ENCODE data around the gene RPL13. TPM values are rescaled to one million over a fixed set of nuclear protein-coding genes. Genes with fewer than 3 reads are reported as not detected.

The RPL13 gene
- 3,996 TPM for polyA plus RNA-seq
- long read RNA-seq, donor 1, full-length matches to known transcripts = 1,871 of 2,065 reads
- long read RNA-seq, donor 1, partial matches to known transcripts = 156 of 2,065 reads
- long read RNA-seq, donor 1, other reads (novel, unspliced or antisense) = 38 of 2,065 reads
- long read RNA-seq, donor 2, full-length matches to known transcripts = 3,857 of 4,302 reads
- long read RNA-seq, donor 2, partial matches to known transcripts = 356 of 4,302 reads
- long read RNA-seq, donor 2, other reads (novel, unspliced or antisense) = 89 of 4,302 reads
- long read RNA-seq, donor 3 = 0 reads
- long read RNA-seq, donor 4, full-length matches to known transcripts = 394 of 425 reads
- long read RNA-seq, donor 4, partial matches to known transcripts = 24 of 425 reads
- long read RNA-seq, donor 4, other reads (novel, unspliced or antisense) = 7 of 425 reads
- long read RNA-seq, donor 5, full-length matches to known transcripts = 1,763 of 1,906 reads
- long read RNA-seq, donor 5, partial matches to known transcripts = 104 of 1,906 reads
- long read RNA-seq, donor 5, other reads (novel, unspliced or antisense) = 39 of 1,906 reads
- long read RNA-seq, donor 6, full-length matches to known transcripts = 2,903 of 3,588 reads
- long read RNA-seq, donor 6, partial matches to known transcripts = 567 of 3,588 reads
- long read RNA-seq, donor 6, other reads (novel, unspliced or antisense) = 118 of 3,588 reads
- long read RNA-seq, donor 7, full-length matches to known transcripts = 1,336 of 1,521 reads
- long read RNA-seq, donor 7, partial matches to known transcripts = 148 of 1,521 reads
- long read RNA-seq, donor 7, other reads (novel, unspliced or antisense) = 37 of 1,521 reads
- long read RNA-seq, donor 8, full-length matches to known transcripts = 4,164 of 4,672 reads
- long read RNA-seq, donor 8, partial matches to known transcripts = 398 of 4,672 reads
- long read RNA-seq, donor 8, other reads (novel, unspliced or antisense) = 110 of 4,672 reads
- long read RNA-seq, donor 9, full-length matches to known transcripts = 2,897 of 3,694 reads
- long read RNA-seq, donor 9, partial matches to known transcripts = 715 of 3,694 reads
- long read RNA-seq, donor 9, other reads (novel, unspliced or antisense) = 82 of 3,694 reads
- long read RNA-seq, donor 10, full-length matches to known transcripts = 3,362 of 3,811 reads
- long read RNA-seq, donor 10, partial matches to known transcripts = 321 of 3,811 reads
- long read RNA-seq, donor 10, other reads (novel, unspliced or antisense) = 128 of 3,811 reads
- long read RNA-seq, donor 11, full-length matches to known transcripts = 1,944 of 2,215 reads
- long read RNA-seq, donor 11, partial matches to known transcripts = 220 of 2,215 reads
- long read RNA-seq, donor 11, other reads (novel, unspliced or antisense) = 51 of 2,215 reads

DNA sequence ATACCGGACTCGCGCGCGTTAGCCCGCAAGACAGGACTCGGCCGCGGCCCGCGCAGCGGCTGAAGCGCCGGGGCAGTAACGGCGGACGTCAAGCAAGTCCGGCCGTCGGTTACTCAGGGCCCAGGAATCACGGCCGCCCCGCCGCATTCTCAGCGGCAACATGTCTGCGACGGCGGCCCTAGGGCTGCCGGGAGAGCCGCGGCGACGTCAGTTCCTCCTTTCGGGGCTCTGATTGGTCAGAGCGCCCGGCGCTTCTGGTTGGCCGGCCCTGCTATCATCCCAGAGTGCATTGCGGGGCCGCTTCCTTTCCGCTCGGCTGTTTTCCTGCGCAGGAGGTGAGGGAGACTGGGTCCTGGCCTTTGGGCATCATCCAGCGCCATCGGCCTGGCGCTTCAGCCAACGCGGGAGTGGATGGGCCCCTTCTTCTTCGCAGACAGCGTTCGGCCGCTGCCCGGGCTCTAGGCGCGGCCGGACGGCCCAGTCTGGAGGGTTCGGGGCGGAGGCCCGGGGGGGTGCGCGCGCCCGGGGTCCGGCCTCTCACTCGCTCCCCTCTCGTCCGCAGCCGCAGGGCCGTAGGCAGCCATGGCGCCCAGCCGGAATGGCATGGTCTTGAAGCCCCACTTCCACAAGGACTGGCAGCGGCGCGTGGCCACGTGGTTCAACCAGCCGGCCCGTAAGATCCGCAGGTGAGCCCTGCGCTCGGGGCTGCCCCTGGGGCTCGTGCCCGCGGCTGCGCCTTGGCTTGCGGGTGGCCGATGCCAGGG lies at the start of gene RPL13:
Gene RPL13, plus strand, starts transcription at position 305 of the 764 bp plus-strand sequence. Its CDS starts 278 bp downstream, at position 583.
- H3K36me3 ChIP-seq (ENCODE audit: control insufficient read depth, insufficient read depth, low read length) = peaks cover 60% of the 10 kb centered on the region
- peak within 1 kb of the TSS; percentile 87 for H3K4me3 ChIP-seq (ENCODE audit: low read length)
- no CpG with 5 or more reads among the region's 87 CpGs for WGBS (ENCODE audit: insufficient coverage, low lambda C conversion rate)
- DNase-seq = peak; percentile 96
- peak within 1 kb of the TSS; percentile 99 for H3K27ac ChIP-seq (ENCODE audit: low read length)
- H3K4me1 ChIP-seq (ENCODE audit: control insufficient read depth, insufficient read depth, low read length) = peaks cover 38% of the 10 kb centered on the region
- no peaks in the 10 kb centered on the region for H3K27me3 ChIP-seq (ENCODE audit: control insufficient read depth, insufficient read depth, low read length)
- H3K9me3 ChIP-seq (ENCODE audit: control insufficient read depth, low read depth, low read length) = peaks cover 3% of the 10 kb centered on the region

DNA sequence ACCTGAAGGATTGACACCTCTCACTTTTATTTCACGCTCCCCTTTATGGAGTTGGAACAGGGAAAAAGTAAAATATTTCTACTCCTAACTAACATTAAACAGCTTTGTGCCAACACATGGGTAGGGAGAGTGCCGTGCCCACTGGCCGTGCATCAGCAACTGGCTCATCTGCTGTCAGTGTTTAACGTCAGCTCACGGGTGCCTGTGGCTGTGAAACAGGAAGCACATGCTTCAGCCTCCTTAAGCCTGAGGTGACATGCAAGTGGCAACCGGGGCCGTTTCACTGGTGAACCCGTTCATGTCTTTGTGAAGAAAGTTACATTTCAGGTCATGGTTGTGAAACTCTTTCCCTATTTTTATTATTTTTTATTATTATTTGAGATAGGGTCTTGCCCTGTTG lies 49.1 kb upstream of the RPL13 start:
- DNase-seq = no peak
- no peak overlapping the region for H3K4me3 ChIP-seq (ENCODE audit: low read length)
- no peak overlapping the region for H3K27ac ChIP-seq (ENCODE audit: low read length)
- no peaks in the 10 kb centered on the region for H3K9me3 ChIP-seq (ENCODE audit: control insufficient read depth, low read depth, low read length)
- peaks cover 18% of the 10 kb centered on the region for H3K4me1 ChIP-seq (ENCODE audit: control insufficient read depth, insufficient read depth, low read length)
- H3K36me3 ChIP-seq (ENCODE audit: control insufficient read depth, insufficient read depth, low read length) = peaks cover 46% of the 10 kb centered on the region
- WGBS (ENCODE audit: insufficient coverage, low lambda C conversion rate) = no CpG with 5 or more reads among the region's 8 CpGs
- no peaks in the 10 kb centered on the region for H3K27me3 ChIP-seq (ENCODE audit: control insufficient read depth, insufficient read depth, low read length)

GRCh38 chr16:89512453-89512852 lies 48.0 kb upstream of the RPL13 start:
- 88% methylated on average over 3 of the region's 9 CpGs for WGBS (ENCODE audit: insufficient coverage, low lambda C conversion rate)
- peaks cover 54% of the 10 kb centered on the region for H3K36me3 ChIP-seq (ENCODE audit: control insufficient read depth, insufficient read depth, low read length)
- H3K27me3 ChIP-seq (ENCODE audit: control insufficient read depth, insufficient read depth, low read length) = no peaks in the 10 kb centered on the region
- peaks cover under 1% of the 10 kb centered on the region for H3K9me3 ChIP-seq (ENCODE audit: control insufficient read depth, low read depth, low read length)
- DNase-seq = no peak
- no peak overlapping the region for H3K4me3 ChIP-seq (ENCODE audit: low read length)
- peaks cover 8% of the 10 kb centered on the region for H3K4me1 ChIP-seq (ENCODE audit: control insufficient read depth, insufficient read depth, low read length)
- no peak overlapping the region for H3K27ac ChIP-seq (ENCODE audit: low read length)

- no peaks in the 10 kb centered on the region for H3K27me3 ChIP-seq (ENCODE audit: control insufficient read depth, insufficient read depth, low read length)
- H3K27ac ChIP-seq (ENCODE audit: low read length) = no peak overlapping the region
- DNase-seq = no peak
- peaks cover 80% of the 10 kb centered on the region for H3K36me3 ChIP-seq (ENCODE audit: control insufficient read depth, insufficient read depth, low read length)
- WGBS (ENCODE audit: insufficient coverage, low lambda C conversion rate) = no CpG with 5 or more reads among the region's 9 CpGs
- H3K4me3 ChIP-seq (ENCODE audit: low read length) = no peak overlapping the region
- H3K9me3 ChIP-seq (ENCODE audit: control insufficient read depth, low read depth, low read length) = peaks cover 10% of the 10 kb centered on the region
- no peaks in the 10 kb centered on the region for H3K4me1 ChIP-seq (ENCODE audit: control insufficient read depth, insufficient read depth, low read length)
Measured at GRCh38 chr16:89517128-89517527, 43.4 kb upstream of the RPL13 start.

DNA sequence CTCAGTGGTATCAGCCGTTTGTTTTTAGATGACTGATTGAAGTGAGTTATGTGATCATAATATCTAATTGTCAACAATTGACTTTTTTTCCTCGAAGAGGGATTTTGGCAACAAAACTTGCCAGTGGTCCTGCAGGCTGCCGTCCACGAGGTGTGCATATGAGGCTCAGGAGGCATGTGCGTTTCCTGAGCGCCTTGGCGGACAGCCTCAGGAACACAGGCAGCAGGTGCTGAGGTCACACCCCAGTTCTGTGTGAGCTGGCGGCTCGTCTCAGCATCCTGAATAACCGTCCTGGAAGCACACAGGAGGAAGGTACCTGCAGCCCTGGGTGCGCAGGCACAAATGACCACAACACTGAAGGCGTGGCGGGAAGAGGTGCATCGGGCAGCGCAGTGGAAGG lies 40.6 kb upstream of the RPL13 start:
- Histone ChIP-seq H3K36me3 (ENCODE audit: control insufficient read depth, insufficient read depth, low read length) (peaks cover 86% of the 10 kb centered on the region), H3K27ac (ENCODE audit: low read length) (no peak overlapping the region), H3K4me1 (ENCODE audit: control insufficient read depth, insufficient read depth, low read length) (no peaks in the 10 kb centered on the region), H3K27me3 (ENCODE audit: control insufficient read depth, insufficient read depth, low read length) (no peaks in the 10 kb centered on the region), H3K4me3 (ENCODE audit: low read length) (no peak overlapping the region), H3K9me3 (ENCODE audit: control insufficient read depth, low read depth, low read length) (peaks cover 10% of the 10 kb centered on the region)
- DNase-seq = no peak
- no CpG with 5 or more reads among the region's 15 CpGs for WGBS (ENCODE audit: insufficient coverage, low lambda C conversion rate)

GRCh38 chr16:89522287-89522686 lies 38.2 kb upstream of the RPL13 start:
- H3K4me1 ChIP-seq (ENCODE audit: control insufficient read depth, insufficient read depth, low read length) = no peaks in the 10 kb centered on the region
- no peak for DNase-seq
- WGBS (ENCODE audit: insufficient coverage, low lambda C conversion rate) = 100% methylated on average over 1 of the region's 31 CpGs
- peaks cover 10% of the 10 kb centered on the region for H3K9me3 ChIP-seq (ENCODE audit: control insufficient read depth, low read depth, low read length)
- H3K27ac ChIP-seq (ENCODE audit: low read length) = no peak overlapping the region
- no peaks in the 10 kb centered on the region for H3K27me3 ChIP-seq (ENCODE audit: control insufficient read depth, insufficient read depth, low read length)
- peaks cover 95% of the 10 kb centered on the region for H3K36me3 ChIP-seq (ENCODE audit: control insufficient read depth, insufficient read depth, low read length)
- no peak overlapping the region for H3K4me3 ChIP-seq (ENCODE audit: low read length)

- no peaks in the 10 kb centered on the region for H3K9me3 ChIP-seq (ENCODE audit: control insufficient read depth, low read depth, low read length)
- no peak for DNase-seq
- peaks cover 92% of the 10 kb centered on the region for H3K36me3 ChIP-seq (ENCODE audit: control insufficient read depth, insufficient read depth, low read length)
- no peak overlapping the region for H3K27ac ChIP-seq (ENCODE audit: low read length)
- no CpG with 5 or more reads among the region's 32 CpGs for WGBS (ENCODE audit: insufficient coverage, low lambda C conversion rate)
- H3K4me3 ChIP-seq (ENCODE audit: low read length) = no peak overlapping the region
- H3K27me3 ChIP-seq (ENCODE audit: control insufficient read depth, insufficient read depth, low read length) = no peaks in the 10 kb centered on the region
- no peaks in the 10 kb centered on the region for H3K4me1 ChIP-seq (ENCODE audit: control insufficient read depth, insufficient read depth, low read length)
Measured at GRCh38 chr16:89523680-89524344, 36.7 kb upstream of the RPL13 start.

GRCh38 chr16:89525146-89525913 lies 35.2 kb upstream of the RPL13 start:
- no CpG with 5 or more reads among the region's 20 CpGs for WGBS (ENCODE audit: insufficient coverage, low lambda C conversion rate)
- Histone ChIP-seq H3K4me1 (ENCODE audit: control insufficient read depth, insufficient read depth, low read length) (no peaks in the 10 kb centered on the region), H3K27me3 (ENCODE audit: control insufficient read depth, insufficient read depth, low read length) (no peaks in the 10 kb centered on the region), H3K4me3 (ENCODE audit: low read length) (no peak overlapping the region), H3K36me3 (ENCODE audit: control insufficient read depth, insufficient read depth, low read length) (peaks cover 88% of the 10 kb centered on the region), H3K9me3 (ENCODE audit: control insufficient read depth, low read depth, low read length) (no peaks in the 10 kb centered on the region), H3K27ac (ENCODE audit: low read length) (no peak overlapping the region)
- no peak for DNase-seq

All from large intestine (tissue), 12 donors.